ENCODE measurements around the gene NOP56. TPM values are rescaled to one million over a fixed set of nuclear protein-coding genes. Genes with fewer than 3 reads are reported as not detected.

The NOP56 gene
- total RNA-seq, 1 experiment from 2014 or later: 497 TPM

GRCh38 chr20:2687514-2687913, 35.1 kb downstream of the NOP56 start:
- Histone ChIP-seq H3K27me3 (replicated peaks; ENCODE audit: control insufficient read depth, insufficient read depth, low read length) (peaks cover 1% of the 10 kb centered on the region), H3K9me3 (no peaks in the 10 kb centered on the region), H3K4me3 (ENCODE audit: low read depth, low read length) (no peak overlapping the region), H3K36me3 (ENCODE audit: control insufficient read depth, insufficient read depth, low read length) (no peaks in the 10 kb centered on the region), H3K4me1 (peaks cover 6% of the 10 kb centered on the region)
- POLR2A ChIA-PET: no interaction called here
- Mint-ChIP-seq H3K27me3 (ENCODE audit: insufficient read depth, unreplicated experiment) (peaks cover 19% of the 10 kb centered on the region), H3K9me3 (ENCODE audit: unreplicated experiment) (peaks cover under 1% of the 10 kb centered on the region), H3K4me3 (ENCODE audit: unreplicated experiment) (no peak overlapping the region), H3K4me1 (ENCODE audit: low read depth, unreplicated experiment) (peaks cover 12% of the 10 kb centered on the region), H3K27ac (ENCODE audit: unreplicated experiment) (no peak overlapping the region), H3K36me3 (ENCODE audit: insufficient read depth, unreplicated experiment) (peaks cover 5% of the 10 kb centered on the region)
- CTCF ChIA-PET: no interaction called here
- BruUV-seq (replicated peaks): no TSS peak
- intact Hi-C loops (cut with micrococcal nuclease; ENCODE audit: unreplicated experiment): no loop called here
- no peak for DNase-seq
- no peak for TF ChIP-seq CTCF (IDR thresholded peaks at IDR 0.05; ENCODE audit: insufficient read depth in 1 of 2, low read depth in 1 of 2, low read length in 1 of 2, severe bottlenecking in 1 of 2, unreplicated experiment in 1 of 2)

GRCh38 chr20:2688041-2688591, 35.7 kb downstream of the NOP56 start:
- Mint-ChIP-seq H3K27me3 (ENCODE audit: insufficient read depth, unreplicated experiment) (peaks cover 19% of the 10 kb centered on the region), H3K4me1 (ENCODE audit: low read depth, unreplicated experiment) (peaks cover 12% of the 10 kb centered on the region), H3K27ac (ENCODE audit: unreplicated experiment) (no peak overlapping the region), H3K36me3 (ENCODE audit: insufficient read depth, unreplicated experiment) (peaks cover 5% of the 10 kb centered on the region), H3K4me3 (ENCODE audit: unreplicated experiment) (no peak overlapping the region), H3K9me3 (ENCODE audit: unreplicated experiment) (no peaks in the 10 kb centered on the region)
- intact Hi-C loops (cut with micrococcal nuclease; ENCODE audit: unreplicated experiment): no loop called here
- H3K36me3 ChIP-seq (ENCODE audit: control insufficient read depth, insufficient read depth, low read length): no peaks in the 10 kb centered on the region
- no TSS peak for BruUV-seq (replicated peaks)
- H3K27me3 ChIP-seq (replicated peaks; ENCODE audit: control insufficient read depth, insufficient read depth, low read length): peaks cover 1% of the 10 kb centered on the region
- peak; percentile 33 for DNase-seq
- no peaks in the 10 kb centered on the region for H3K9me3 ChIP-seq
- no peak overlapping the region for H3K4me3 ChIP-seq (ENCODE audit: low read depth, low read length)
- CTCF ChIA-PET: interaction anchor here (0.7 to 1.6 kb wide), 2 partner anchors 12 to 722 kb away, joined by 3 read pairs; no protein-coding TSS in a partner anchor
- POLR2A ChIA-PET: interaction anchor here (0.7 kb wide), 1 partner anchor 218 kb away, joined by 3 read pairs; the partner anchor contains the start of gene SNRPB
- peaks cover 6% of the 10 kb centered on the region for H3K4me1 ChIP-seq
- TF ChIP-seq CTCF (IDR thresholded peaks at IDR 0.05; ENCODE audit: insufficient read depth in 1 of 2, low read depth in 1 of 2, low read length in 1 of 2, severe bottlenecking in 1 of 2, unreplicated experiment in 1 of 2): peak; percentile 34 to 39

- intact Hi-C loops (cut with micrococcal nuclease; ENCODE audit: unreplicated experiment): no loop called here
- H3K36me3 ChIP-seq (ENCODE audit: control insufficient read depth, insufficient read depth, low read length): no peaks in the 10 kb centered on the region
- peaks cover 15% of the 10 kb centered on the region for H3K27me3 Mint-ChIP-seq (ENCODE audit: insufficient read depth, unreplicated experiment)
- peaks cover 12% of the 10 kb centered on the region for H3K4me1 Mint-ChIP-seq (ENCODE audit: low read depth, unreplicated experiment)
- peaks cover 1% of the 10 kb centered on the region for H3K27me3 ChIP-seq (replicated peaks; ENCODE audit: control insufficient read depth, insufficient read depth, low read length)
- H3K27ac Mint-ChIP-seq (ENCODE audit: unreplicated experiment): no peak overlapping the region
- ChIA-PET CTCF (no interaction called here), POLR2A (no interaction called here)
- peaks cover 6% of the 10 kb centered on the region for H3K4me1 ChIP-seq
- H3K9me3 ChIP-seq: no peaks in the 10 kb centered on the region
- H3K36me3 Mint-ChIP-seq (ENCODE audit: insufficient read depth, unreplicated experiment): peaks cover 5% of the 10 kb centered on the region
- no peak overlapping the region for H3K4me3 Mint-ChIP-seq (ENCODE audit: unreplicated experiment)
- BruUV-seq (replicated peaks): no TSS peak
- H3K4me3 ChIP-seq (ENCODE audit: low read depth, low read length): no peak overlapping the region
- H3K9me3 Mint-ChIP-seq (ENCODE audit: unreplicated experiment): no peaks in the 10 kb centered on the region
- TF ChIP-seq CTCF (IDR thresholded peaks at IDR 0.05; ENCODE audit: insufficient read depth in 1 of 2, low read depth in 1 of 2, low read length in 1 of 2, severe bottlenecking in 1 of 2, unreplicated experiment in 1 of 2): no peak
- DNase-seq: no peak
These were observed 37.8 kb downstream of the NOP56 start for GRCh38 chr20:2690213-2690612.

Data from Caco-2 (cell line).